Measurements from ENCODE around the gene DAG1. TPM values are rescaled to one million over a fixed set of nuclear protein-coding genes. Genes with fewer than 3 reads are reported as not detected.

The DAG1 gene
- total RNA-seq, 3 donors from 2014 or later (not counting 1 experiment from before 2014, with no cell fraction given), result 9.6 to 22.4 (median 20.6) TPM

- Mint-ChIP-seq H3K9me3 (no peaks in the 10 kb centered on the region), H3K27ac (peak overlapping the region; percentile 87 to 90), H3K4me1 (peaks cover 20 to 25% of the 10 kb centered on the region in 2 donors), H3K4me3 (peak overlapping the region; percentile 91), H3K36me3 (no peaks in the 10 kb centered on the region), H3K27me3 (ENCODE audit: low read depth in 2 of 2) (no peaks in the 10 kb centered on the region)
- DNase-seq (no peak), ATAC-seq (peak; percentile 6 to 25 (median 12))
- no peaks in the 10 kb centered on the region for H3K9me3 ChIP-seq (ENCODE audit: control insufficient read depth, insufficient read depth, low read length)
- no peaks in the 10 kb centered on the region for H3K27me3 ChIP-seq (ENCODE audit: control insufficient read depth, insufficient read depth, low read length)
- no peak for TF ChIP-seq CTCF (IDR thresholded peaks at IDR 0.05)
- intact Hi-C loops (cut with micrococcal nuclease), result loop anchor here (1.0 to 2.0 kb wide), 3 partner anchors 54 to 131 kb away; partner anchors contain the start of genes BSN and USP4
- H3K36me3 ChIP-seq (ENCODE audit: control insufficient read depth, insufficient read depth, low read length), result no peaks in the 10 kb centered on the region
- H3K27ac ChIP-seq (ENCODE audit: low read length), result peak overlapping the region; percentile 89
- 11% methylated on average over 23 of the region's 23 CpGs for WGBS (ENCODE audit: insufficient coverage)
- H3K4me3 ChIP-seq (ENCODE audit: low read length), result peak overlapping the region; percentile 75
- H3K4me1 ChIP-seq (ENCODE audit: control insufficient read depth, insufficient read depth, low read length), result peaks cover 29% of the 10 kb centered on the region
These were observed 800 bp downstream of the DAG1 start for GRCh38 chr3:49470714-49471420.

GRCh38 chr3:49471856-49472495 is 1.9 kb downstream of the DAG1 start:
- Histone ChIP-seq H3K27me3 (ENCODE audit: control insufficient read depth, insufficient read depth, low read length) (no peaks in the 10 kb centered on the region), H3K9me3 (ENCODE audit: control insufficient read depth, insufficient read depth, low read length) (no peaks in the 10 kb centered on the region), H3K4me1 (ENCODE audit: control insufficient read depth, insufficient read depth, low read length) (peaks cover 40% of the 10 kb centered on the region), H3K36me3 (ENCODE audit: control insufficient read depth, insufficient read depth, low read length) (no peaks in the 10 kb centered on the region), H3K27ac (ENCODE audit: low read length) (no peak overlapping the region), H3K4me3 (ENCODE audit: low read length) (no peak overlapping the region)
- DNase-seq (no peak), ATAC-seq (no peak)
- Mint-ChIP-seq H3K27me3 (ENCODE audit: low read depth in 2 of 2) (no peaks in the 10 kb centered on the region), H3K4me1 (peaks cover 25 to 35% of the 10 kb centered on the region in 2 donors), H3K9me3 (no peaks in the 10 kb centered on the region), H3K27ac (peak overlapping the region; percentile 87 to 90), H3K36me3 (no peaks in the 10 kb centered on the region), H3K4me3 (peak overlapping the region; percentile 91)
- intact Hi-C loops (cut with micrococcal nuclease), result loop anchor here (2.0 kb wide), 1 partner anchor 55 kb away; no protein-coding TSS in a partner anchor
- 98% methylated on average over 6 of the region's 6 CpGs for WGBS (ENCODE audit: insufficient coverage)
- no peak for TF ChIP-seq CTCF (IDR thresholded peaks at IDR 0.05)

GRCh38 chr3:49476563-49476962 is 6.5 kb downstream of the DAG1 start:
- DNase-seq, result peak in 1 of 2 donors; percentile 20

More at GRCh38 chr3:49476563-49476962, 6.5 kb downstream of the DAG1 start:
- Mint-ChIP-seq H3K4me1 (peaks cover 10 to 26% of the 10 kb centered on the region in 2 donors), H3K4me3 (peak overlapping the region; percentile 58), H3K36me3 (no peaks in the 10 kb centered on the region), H3K27me3 (ENCODE audit: low read depth in 2 of 2) (no peaks in the 10 kb centered on the region), H3K9me3 (no peaks in the 10 kb centered on the region), H3K27ac (peak overlapping the region in 1 of 2 donors; percentile 16)
- no peak for TF ChIP-seq CTCF (IDR thresholded peaks at IDR 0.05)
- peaks cover 7% of the 10 kb centered on the region for H3K36me3 ChIP-seq (ENCODE audit: control insufficient read depth, insufficient read depth, low read length)
- intact Hi-C loops (cut with micrococcal nuclease), result no loop called here
- no peak overlapping the region for H3K27ac ChIP-seq (ENCODE audit: low read length)
- ATAC-seq, result peak in 2 of 3 donors; percentile 57 to 78
- H3K4me3 ChIP-seq (ENCODE audit: low read length), result no peak overlapping the region
- no peaks in the 10 kb centered on the region for H3K9me3 ChIP-seq (ENCODE audit: control insufficient read depth, insufficient read depth, low read length)
- WGBS (ENCODE audit: insufficient coverage), result no CpG with 5 or more reads among the region's 1 CpG
- H3K27me3 ChIP-seq (ENCODE audit: control insufficient read depth, insufficient read depth, low read length), result no peaks in the 10 kb centered on the region
- peaks cover 31% of the 10 kb centered on the region for H3K4me1 ChIP-seq (ENCODE audit: control insufficient read depth, insufficient read depth, low read length)
